Measurements from ENCODE around the gene PHKA1.
"Not testable (repeated sequence)": the region's sequence is repeated elsewhere in the genome, so short reads cannot be mapped to it uniquely, and the experiment has no call there.

PHKA1 gene

DNA sequence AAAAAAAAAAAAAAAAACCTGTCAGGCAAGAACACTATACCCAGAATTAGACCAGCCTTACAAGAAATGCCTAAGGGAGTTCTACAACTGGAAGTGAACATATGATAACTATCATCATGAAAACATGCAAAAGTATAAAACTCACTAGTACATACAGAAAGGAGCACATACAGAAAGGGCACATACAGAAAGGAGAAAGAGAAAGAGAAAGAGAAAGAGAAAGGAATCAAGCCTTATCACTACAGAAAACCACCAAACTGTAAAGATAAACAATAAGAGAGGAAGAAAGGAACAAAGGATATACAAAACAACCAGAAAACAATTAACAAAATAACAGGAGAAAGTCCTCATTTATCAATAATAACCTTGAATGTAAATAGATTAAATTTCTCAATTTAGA is 50.4 kb downstream of the PHKA1 start:
- no peak for DNase-seq

DNA sequence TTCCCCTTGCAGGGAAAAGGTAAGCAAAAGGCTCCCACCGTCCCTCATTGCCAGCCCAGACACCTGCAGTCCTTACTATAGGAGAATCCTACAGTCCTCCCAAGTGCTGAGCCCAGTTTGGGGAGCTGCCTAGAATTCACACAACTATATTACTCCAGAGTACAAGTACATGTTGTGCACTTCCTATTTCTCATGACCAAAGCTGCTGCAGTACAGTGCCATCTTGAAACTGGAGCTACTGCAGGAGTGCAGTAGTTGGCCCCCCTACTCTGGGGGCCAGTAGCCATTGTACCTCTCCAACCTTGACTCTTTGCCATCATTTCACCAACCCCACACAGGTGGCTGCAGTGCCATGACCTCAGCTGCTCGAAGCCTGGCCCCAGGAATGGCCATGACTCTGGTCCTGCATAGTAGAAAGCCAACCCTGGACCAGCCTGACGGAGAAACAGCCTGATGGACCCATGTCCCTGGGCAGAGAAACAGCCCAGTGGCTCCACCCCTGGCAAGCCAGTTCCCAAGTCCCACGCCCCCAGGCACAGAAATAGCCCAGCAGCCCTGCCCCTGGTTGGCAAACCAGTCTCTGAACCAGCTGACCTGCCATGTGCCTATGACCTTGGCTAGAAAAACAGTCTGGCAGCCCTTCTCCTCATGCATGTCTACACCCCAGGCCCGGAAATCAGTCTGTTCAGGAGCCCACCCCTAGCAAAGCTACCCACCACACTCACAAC is 51.9 kb downstream of the PHKA1 start:
- no peak for DNase-seq

DNA sequence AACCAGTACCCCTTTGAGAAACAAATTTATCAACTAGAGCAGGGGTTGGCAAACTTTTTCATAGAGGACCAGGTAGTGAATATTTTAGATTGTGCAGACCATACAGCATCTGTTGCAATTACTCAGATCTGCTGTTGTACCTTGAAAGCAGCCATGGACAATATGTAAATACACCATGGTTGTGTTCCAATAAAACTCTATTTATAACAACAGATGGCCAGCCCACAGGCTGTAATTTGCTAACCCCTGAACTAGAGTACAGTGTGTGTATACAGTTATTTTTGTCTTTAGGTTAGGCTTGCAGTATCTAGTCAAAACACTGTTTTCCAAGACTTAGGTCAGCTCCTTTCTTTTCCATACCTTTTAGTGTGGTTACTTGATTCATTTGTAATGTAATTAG is 54.4 kb downstream of the PHKA1 start:
- no peak for DNase-seq

DNA sequence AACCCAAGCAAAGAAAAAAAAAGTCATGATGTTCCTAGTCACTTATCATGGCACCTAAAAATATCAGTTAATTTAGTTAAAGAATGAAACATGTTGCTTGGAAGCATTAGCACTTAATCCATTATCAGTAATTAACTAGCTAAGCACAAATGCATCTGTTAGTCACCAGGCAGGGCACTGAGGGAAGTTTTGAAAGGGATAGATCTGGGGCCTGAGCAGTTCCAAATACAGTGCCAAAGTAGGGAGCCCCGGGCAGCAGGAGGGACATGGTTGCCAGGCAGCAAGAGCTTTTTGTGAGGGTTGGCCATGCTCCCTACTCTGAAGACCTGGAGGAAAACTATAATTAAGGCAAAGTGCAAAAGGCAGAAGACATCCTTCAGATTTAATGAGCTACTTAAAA is 62.0 kb downstream of the PHKA1 start:
- no peak for DNase-seq

DNA sequence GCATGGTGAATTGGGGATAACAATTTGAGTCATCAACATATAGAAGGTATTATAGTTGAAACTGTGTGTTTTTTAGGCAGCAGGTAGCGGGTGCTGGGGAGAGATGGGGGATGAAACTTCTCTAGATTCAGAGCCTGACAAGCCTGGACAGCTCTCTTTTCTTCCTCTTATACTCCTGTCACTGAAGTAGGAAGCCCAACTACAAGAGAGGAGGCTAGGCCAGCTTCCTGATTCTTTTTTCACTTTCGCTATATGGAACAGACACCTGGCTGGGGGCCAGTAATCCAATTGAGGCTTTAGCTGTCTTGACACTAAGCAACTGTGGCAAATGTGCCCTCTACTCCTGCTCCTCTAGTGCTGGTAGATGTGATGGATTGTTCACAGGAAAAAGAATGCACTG is 69.2 kb downstream of the PHKA1 start:
- no peak for DNase-seq

DNA sequence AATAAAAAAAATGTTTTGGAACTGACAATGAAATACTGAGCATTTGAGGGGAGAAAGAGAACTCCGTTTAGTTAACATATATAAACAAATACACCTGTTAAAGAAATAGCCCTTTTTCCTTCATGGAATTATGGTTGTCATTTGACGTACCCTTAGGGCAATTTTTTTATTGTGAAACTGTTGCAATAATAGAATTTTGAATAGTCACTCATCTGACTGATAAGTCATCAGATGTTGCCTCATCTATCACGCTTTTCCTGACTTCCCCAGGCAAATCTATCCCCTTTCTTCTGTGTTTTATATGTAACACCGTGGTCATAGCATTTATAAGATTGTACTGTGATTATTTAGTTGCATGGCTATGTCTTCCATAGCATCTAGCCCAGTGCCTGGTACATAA is 72.5 kb downstream of the PHKA1 start:
- DNase-seq, result no peak

DNA sequence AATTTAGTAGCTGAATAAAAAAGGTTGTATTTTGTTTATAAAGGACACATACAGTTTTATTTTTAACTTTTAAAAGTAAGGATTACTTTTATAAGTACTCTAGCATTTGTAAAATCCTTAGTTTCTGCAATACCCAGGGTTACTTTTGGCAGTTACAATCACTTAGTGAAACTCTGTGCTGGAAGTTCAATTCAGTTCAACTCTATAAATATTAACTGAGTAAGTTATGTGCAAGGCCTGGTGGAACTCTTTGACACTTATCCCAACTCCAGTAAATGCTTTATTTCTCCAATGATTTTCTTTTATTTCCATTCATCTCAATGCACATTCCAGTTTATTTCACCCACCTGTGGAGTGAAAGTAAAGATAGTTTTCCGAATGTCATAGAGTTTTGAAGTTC is 78.2 kb downstream of the PHKA1 start:
- DNase-seq, result no peak

DNA sequence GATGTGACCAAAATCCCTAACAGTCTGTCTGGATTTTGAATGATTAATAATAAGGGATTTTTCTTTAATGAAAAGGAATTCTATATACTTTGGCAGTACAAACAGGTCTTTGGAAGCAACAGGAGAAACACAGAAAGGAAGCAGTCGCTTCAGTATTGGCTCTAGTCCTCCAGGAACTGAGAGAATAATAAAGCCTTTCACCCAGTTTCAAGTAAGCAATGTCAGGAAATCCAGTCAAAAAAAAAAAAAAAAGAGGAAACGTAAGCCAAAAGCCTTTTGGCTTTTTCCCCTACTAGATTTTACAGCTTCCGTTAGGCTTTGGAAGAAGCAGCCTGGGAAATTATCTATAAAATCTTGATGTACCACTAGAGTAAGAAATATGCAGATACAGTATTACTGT is 79.8 kb downstream of the PHKA1 start:
- no peak for DNase-seq

DNA sequence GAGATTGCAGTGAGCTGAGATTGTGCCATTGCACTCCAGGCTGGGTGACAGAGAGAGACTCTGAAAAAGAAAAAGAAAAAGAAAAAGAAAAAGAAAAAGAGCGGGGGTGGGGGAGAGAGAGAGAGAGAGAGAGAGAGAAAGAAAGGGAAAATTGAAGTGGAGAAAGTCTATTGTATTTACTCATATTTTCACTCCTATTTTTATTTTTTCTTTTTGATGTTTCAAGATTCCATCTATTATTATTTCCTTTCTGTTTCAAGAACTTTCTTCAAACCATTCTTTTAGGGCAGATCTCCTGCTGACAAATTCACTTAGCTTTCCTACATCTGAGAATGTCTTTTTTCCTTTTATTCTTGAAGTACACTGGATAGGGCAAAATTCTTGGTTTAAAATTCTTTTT is 83.9 kb downstream of the PHKA1 start:
- DNase-seq, result no peak

DNA sequence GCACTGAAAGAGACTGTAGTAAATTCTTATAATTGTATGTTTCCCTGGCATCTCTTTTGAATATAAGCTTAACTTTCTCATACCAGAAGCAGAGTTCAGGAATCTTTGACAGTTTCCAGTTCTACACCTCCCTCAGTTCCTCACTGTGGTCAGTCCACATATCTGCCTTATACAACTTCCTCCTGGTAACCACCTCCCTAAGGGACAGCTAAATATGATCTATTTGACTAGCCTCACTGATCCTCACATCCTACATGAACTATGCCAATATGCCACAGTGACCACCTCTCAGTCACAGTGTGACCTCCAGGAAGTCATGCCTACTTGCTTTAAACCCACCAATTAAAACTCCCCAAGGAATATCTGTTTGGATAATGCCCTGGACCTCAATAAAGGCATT is 89.9 kb downstream of the PHKA1 start:
- no peak for DNase-seq

DNA sequence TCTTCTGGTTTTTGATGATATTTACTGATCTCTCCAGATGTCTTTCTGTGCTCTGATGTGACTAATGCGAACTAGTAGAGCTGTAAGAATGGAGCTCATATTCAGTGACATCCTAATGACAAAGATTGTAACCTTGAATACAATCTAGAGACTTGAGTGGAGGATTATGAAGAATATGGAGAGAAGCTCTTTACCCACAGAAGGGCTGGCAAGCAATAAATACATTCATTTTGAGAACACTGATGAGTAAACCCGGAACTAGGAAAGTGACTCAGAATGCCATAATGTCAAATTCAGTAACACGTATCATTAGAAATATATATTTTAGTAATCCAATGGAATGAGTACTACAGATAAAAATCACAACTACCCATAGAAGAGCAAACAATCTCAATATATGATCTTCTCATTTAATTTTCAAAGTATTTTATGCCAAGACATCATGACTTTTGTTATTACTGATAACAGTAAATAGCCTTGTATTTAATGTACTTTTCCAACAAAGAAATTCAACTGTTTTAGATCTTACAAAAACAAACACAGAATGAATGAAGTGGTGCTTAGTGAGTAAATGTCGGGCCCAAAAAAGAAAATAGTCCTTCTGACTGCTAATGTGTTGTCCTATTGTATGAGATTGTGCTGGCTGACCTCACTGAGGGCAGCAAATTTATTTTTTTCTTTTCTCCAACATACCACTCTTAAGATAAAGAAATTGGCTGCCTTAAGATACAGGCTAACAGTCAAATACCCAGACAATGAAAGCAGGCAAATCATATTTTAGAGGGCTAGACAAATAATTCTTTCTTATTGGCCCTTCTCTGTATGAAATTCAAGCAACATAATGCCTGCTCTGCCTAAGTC is 92.3 kb downstream of the PHKA1 start:
- no peak for DNase-seq

DNA sequence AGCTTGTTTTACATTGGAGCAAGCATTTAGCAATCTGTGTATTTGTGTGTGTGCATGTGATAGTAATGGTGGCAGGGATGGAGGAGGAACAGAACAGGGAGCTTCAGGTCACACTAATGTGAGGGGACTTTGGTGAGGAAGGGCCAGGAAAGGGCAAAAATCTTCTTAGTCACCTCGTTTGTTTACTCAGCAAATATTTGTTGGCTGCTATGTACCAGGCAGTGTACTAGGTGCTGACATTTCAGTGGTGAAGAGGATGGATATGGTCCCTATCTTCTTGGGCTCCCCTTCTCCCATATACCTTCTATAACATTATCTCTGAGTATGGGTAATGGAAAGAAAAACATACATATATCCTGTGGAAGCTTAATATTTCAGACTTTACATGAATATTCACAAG is 92.9 kb downstream of the PHKA1 start:
- no peak for DNase-seq

DNA sequence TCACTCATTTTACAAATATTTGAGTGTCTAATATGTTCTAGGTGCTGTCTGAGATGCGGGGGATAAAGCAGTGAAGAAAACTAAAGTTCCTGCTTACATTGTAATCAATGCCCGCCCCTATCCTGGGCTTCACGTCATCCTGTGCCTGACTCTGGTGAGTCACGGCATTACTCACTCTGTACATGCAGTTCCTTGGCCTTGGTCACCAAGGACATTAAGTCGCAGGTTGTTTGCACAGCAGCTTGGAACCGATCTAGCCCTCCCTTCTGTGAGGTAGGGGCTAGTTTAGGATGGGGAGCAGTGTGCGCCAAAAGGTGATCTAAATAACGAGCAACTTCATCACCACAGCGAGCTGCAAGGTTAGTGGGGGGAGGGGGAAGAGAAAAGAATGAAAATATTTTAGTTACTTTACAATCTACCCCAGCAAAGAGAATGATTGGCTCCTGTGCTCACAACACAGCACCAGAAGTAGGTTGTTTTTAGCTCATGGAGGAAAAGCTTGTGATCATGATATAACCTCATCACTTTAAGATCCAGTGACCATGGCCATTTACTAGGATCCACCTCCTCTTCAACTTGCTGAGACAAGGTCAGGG is 93.5 kb downstream of the PHKA1 start:
- no peak for DNase-seq

DNA sequence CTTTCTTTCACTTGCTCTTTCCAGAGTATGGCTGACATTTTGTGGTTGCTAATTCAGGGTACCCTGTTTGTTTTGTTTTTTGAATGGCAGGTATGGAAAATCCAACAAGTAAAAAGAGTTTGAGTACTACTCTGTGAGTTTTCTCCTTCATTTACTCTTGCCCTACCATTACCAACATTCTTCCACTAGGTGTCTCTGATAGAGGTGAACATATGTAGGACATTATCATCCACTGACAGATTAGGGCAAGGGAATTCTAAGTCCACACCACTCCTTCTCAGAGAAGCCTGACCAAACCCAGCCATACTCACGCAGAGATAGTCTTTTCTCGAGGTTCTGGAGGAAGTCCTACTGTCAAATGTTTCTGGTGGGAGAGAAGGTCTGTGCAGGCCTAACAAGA is 104.8 kb downstream of the PHKA1 start:
- no peak for DNase-seq

DNA sequence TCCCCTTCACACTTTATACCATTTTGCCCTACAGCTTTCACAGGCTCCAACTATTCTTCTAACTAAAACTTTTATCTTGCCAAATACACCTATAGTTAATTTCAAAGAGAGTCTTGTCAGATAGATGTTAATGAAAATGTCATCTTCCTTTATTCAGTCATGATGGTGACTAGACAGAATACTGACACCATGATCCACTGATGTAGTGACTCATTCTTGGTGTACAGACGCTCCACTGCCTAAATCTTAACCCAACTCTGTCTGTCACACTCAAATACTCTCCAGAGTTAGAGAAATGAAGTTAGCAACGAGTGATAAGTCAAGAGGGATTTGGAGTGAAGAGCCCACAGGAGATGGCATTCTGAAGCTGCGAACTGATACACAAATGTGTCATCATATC is 109.4 kb downstream of the PHKA1 start:
- no peak for DNase-seq

DNA sequence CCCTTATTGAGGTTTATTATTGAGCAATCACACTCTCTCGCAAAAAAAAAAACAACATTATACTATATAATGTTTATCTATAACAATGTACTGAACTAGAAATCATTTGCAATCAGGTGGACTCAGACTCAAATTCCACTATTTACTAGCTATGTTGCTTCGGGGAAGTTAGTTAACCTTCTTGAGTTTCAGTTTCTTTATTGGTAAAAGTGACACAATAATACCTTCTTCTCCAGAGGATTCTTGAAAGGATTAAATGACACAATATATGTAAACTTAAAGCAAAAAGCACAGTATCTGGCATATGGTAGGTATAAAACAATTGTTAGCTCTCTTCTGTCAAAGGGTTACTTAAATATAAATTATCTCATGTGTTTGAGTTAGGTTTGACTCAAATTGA is 110.0 kb downstream of the PHKA1 start:
- DNase-seq, result no peak

DNA sequence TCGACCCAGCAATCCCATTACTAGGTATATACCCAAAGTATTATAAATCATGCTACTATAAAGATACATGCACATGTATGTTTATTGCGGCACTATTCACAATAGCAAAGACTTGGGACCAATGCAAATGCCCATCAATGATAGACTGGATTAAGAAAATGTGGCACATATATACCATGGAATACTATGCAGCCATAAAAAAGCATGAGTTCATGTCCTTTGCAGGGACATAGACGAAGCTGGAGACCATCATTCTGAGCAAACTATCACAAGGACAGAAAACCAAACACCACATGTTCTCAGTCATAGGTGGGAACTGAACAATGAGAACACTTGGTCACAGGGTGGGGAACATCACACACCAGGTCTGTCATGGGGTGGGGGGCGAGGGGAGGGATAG is 123.1 kb downstream of the PHKA1 start:
- DNase-seq, result not testable (repeated sequence)

DNA sequence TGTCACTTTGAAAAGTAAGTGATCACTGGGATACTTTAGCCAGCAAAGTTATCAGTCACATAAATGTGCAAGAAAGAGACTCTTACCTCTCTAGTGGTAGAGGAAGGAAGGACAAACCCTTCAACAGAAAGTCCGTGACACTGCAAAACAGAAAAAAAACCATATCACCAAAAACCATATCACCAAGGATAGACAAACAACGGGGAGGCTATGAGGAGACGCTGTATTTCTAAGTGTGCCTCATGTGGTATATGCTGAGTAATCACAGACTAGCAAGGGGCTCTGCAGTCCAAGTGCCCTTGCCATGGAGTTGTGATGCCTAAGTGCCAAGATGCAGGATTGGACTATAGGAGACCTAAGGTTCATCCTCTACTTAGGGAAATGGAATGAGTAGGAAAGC is 129.9 kb downstream of the PHKA1 start:
- DNase-seq, result no peak

DNA sequence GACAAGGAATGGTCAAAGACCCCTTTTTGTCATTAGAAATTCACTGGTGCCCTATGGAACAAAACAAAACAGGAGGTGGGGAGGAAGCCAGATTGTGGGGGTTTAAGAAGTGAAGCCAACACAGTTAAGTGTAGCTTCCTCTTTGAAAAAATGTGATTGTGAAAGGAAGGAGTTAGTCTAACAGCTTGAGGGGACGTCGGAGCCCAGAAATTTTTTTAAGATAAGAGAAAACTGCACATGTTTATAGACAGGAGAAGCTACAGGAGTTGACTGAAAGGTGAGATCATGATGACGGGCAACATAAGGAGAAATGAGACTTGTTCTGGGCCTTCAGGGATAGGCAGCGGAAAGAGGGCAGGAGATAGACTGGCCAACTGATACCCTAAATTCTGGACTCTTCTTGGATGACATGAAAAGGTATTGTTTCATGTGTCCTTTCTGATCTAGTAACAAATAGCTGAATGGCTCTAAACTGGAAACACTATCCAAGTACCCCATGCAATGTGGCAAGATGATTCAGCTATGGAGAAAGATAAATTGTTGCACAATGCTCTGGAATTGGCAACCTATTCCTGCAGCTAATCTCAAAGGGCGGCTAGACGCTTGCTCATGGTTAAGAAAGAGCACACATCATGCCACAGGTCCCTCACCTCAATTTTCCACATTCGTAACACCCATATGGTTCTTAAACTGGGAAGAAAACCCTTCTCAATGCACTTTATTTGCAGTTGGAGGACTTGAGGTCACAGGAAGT is 137.8 kb downstream of the PHKA1 start:
- no peak for DNase-seq

DNA sequence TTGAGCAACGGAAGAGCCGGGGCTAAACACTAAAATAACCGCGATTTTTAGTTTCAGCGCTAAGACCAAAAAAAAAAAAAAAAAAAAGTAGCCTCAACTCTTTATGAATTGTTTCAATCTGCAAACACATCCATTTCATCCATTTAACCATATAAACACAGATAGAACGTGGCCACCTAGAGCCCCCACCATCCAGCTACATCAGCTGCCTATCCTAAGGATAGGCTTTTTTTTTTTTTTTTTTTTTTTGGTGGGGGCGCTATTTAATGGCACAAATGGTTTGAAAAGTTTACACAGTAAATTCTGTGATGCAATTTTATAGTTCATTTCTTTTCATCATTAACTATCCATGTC is 141.0 kb downstream of the PHKA1 start:
- no peak for DNase-seq

DNA sequence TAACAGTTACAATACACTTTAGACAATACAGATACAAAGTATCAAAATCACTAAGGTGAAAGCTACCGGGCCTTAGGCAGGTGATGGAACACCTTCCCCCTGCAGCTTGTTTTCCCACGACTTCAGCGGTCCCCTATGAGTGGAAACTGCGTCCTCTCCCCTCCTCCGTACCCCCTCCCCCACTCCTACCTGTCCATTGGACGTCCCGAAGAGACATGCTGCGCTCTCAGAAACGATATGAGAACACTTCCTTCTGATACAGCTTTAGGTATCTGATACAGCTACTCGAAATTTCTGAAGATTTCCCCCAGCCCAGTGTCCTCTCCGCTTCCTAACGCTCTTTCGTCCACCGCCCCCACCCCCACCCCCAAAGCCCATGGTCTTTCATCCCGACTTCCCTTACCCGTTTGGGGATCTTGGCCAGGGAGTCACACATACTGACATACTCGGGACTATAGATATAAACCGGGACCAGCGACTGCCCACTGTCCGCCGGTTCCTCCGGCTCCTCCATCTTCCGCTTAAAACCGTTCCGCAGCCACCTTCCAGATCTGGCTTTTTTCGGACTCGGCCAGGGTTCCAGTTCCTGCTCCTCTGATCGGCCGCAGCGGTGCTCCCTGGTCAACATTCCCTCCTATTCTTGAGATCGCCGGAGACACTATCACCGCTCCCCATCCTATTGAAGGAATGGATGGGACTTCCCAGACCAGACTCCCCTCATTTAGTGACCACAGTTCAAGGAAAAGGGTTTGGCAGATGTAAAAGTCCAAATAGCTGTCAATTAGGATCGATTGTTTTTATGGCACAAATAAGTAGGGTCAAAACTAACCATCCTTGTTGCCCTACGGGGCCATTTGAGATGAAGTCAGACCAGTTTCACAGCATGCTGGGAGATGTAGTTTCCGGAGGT is 141.6 kb downstream of the PHKA1 start, which contains the start of gene HDAC8:
TSS of gene HDAC8 (minus strand) at position 596 of the 910 bp plus-strand sequence. CDS start at position 514, 82 bp downstream.
- DNase-seq, result peak; percentile 38

DNA sequence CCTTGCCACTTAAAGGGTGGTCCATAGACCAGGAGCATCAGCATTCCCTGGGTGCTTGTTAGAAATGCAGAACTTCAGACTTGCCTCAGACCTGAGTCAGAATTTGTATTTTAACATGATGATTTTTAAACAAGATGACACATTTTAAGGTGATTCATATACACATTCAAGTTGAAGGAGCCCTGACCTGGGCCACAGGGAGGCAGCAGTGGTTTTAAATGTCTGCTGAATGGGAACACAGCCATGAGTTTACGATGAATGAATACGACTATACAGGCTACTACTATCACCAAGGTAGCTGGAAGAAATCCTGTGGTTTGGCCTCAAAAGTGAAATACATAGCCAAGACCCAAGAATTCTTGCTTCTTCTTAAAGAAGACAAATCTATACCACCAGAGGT is 144.3 kb downstream of the PHKA1 start:
- no peak for DNase-seq
